Spleen (tissue), 7 donors: Measurements from ENCODE around the gene GABPB1.

Experiments
- CTCF ChIP-seq, 11 experiments: fragments of 200-600 bp in 7 of 11; fragments of 450-650 bp in 4 of 11; sonication (generic) in 4 of 11; IDR thresholded peaks in 8 of 11; conservative IDR thresholded peaks in 3 of 11; 1 replicate in 7 of 11; 2 replicates in 4 of 11; pipeline versions ENCODE4 v1.4.0 to v1.8.0; 2016 to 2021; ENCODE audit warnings: antibody characterized with exemption in 11 of 11, inconsistent platforms in 4 of 11, mild to moderate bottlenecking in 1 of 11
- POLR2A ChIP-seq, 3 donors: fragments of 450-650 bp; IDR thresholded peaks; one replicate each; pipeline ENCODE4 v1.5.1; 2017; ENCODE audit warnings: antibody characterized with exemption in 3 of 3, mild to moderate bottlenecking in 1 of 3
- POLR2AphosphoS5 ChIP-seq, 3 donors: sonication (generic); formaldehyde crosslinking; IDR thresholded peaks; one replicate each; pipeline ENCODE4 v1.5.1; 2017; ENCODE audit warnings: antibody characterized with exemption in 3 of 3
- donor health status: DM: no; HTN: no; CAD: no; lungs with moderate emphysema.
- donor health status: DM: no; HTN: no; CAD: no.
- donor health status: DM: no; HTN: no; CAD: no.

GRCh38 chr15:50295966-50296365, 59.0 kb downstream of the GABPB1 start:
- TF ChIP-seq CTCF (IDR thresholded peaks at IDR 0.05 in 8 of 11, conservative IDR thresholded peaks at IDR 0.05 in 3 of 11) (no peak), POLR2A (IDR thresholded peaks at IDR 0.05) (no peak), POLR2AphosphoS5 (IDR thresholded peaks at IDR 0.05) (no peak)
